22Rv1 (cell line): ENCODE results near the gene BCAT1.

Experiments used
- H3K27ac ChIP-seq: fragments of 450-650 bp; 2 replicates; pipeline ENCODE4 v1.5.1; 2017
- CTCF ChIP-seq: fragments of 450-650 bp; IDR thresholded peaks from 2 replicates; pipeline ENCODE4 v1.5.1; 2017; ENCODE audit warnings: mild to moderate bottlenecking
- ZFX ChIP-seq: fragments of 450-650 bp; IDR thresholded peaks from 2 replicates; pipeline ENCODE4 v1.6.1; 2017; ENCODE audit warnings: antibody characterized with exemption, borderline replicate concordance

Gene BCAT1

DNA sequence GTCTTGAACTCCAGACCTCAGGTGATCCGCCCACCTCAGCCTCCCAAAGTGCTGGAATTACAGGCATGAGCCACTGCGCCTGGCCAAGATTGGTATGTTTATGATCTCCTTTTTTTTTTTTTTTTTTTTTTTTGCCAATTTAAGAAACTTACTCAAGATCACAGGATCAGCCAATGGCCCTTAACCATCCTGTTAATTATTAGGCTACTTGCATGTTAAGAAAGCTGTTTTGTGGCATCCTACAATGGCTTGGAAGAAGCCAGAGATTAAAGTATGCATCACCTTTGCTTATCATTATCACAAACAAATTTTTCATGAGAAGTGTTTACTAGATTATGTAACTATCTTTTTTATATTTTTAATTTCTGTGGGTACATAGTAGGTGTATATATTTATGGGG, 140.2 kb downstream of the BCAT1 start:
- TF ChIP-seq CTCF (no peak), ZFX (no peak)
- no peak overlapping the region for H3K27ac ChIP-seq

DNA sequence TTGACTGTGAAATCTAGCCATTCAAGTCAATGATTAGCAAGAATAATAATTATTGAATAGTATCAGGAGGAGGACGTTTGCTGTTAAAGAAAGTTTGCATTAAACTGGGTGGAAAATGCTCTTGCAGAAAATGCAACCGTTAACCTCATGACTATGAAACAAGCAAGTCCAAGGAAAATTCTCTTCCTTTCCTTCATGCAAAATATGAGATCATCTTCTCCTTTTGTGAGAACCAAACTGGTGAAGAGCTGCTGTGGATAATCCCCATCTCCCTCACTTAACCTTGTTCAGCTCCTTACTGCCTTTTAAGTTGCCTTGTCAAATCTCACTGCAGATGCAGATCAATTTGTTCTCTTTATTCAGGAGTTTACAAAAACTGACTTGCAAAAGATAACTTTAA, 142.5 kb downstream of the BCAT1 start:
- H3K27ac ChIP-seq = no peak overlapping the region
- TF ChIP-seq CTCF (no peak), ZFX (no peak)

DNA sequence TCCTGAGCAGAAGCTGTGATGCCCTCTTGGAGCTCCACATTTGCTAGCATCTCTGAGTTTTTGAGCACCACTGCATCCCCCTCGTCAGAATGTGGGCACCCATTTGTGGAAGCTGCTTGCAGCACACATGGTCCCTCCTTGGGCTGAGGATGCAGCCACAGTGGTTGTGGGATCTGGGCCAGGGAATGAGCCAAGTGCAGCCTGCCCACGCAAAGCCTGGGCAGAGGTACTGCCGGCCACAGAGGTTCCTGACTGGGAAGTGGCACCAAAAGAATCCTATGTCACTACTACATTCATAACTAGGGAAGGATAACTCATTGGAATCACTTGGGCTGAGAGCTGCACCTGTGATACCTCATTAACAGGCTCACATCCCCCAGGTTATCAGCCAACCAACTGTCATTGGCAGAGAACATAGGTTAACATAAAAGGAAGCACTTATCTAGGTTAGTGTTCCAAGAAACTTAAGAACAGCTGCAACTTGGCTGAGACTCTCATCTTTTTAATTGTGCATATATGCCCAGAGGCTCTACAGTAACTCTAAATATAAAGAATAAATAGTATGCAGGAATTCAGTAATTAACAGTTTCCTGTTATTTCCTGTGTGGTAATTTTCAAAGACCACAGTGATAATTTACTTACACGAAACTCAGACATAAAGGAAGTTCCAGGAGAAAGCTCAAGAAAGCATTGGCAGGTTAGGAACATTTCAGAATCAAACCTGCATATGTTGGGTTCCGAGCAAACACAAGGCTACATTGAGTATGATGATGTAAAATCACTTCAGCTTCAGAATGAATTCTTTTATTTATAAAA, 145.3 kb downstream of the BCAT1 start:
- no peak overlapping the region for H3K27ac ChIP-seq
- TF ChIP-seq CTCF (no peak), ZFX (no peak)

DNA sequence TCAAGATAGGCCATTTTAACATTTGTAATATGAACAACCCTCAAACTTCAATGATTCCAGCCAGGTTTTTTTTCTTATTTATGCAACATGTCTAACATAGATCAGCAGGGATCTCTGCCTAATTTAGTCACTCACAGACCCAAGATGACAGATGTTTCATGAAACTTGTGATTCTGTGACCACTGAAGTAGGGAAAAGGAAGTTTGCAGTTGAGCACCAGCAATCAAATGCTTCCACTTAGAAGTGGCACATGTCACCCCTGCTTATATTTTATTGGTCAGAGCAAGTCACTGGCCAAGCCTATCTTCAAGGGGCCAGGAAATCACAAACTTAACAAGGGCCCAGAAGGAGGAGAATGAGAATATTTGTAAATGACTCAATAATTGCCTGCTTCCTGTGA, 150.6 kb downstream of the BCAT1 start:
- H3K27ac ChIP-seq = no peak overlapping the region

DNA sequence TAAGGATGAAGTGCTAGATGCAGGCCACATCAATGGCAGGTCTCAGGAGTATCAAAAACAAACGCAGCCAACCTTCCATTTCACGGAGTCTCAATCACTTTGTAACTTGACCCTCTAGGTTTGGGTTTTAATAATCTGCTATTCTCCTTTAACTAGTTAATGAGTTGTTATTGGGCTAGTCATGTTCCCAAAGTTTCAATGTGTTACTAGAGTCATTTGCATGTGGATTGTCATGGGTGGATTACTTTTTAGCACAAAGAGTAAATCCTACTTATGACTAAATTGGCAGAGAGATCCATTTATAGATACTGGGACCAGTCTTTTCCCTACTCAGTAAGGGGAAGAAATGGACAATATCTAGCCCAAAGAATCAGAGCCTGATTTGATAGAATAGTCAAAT, 151.0 kb downstream of the BCAT1 start:
- no peak overlapping the region for H3K27ac ChIP-seq
- TF ChIP-seq ZFX = no peak
- TF ChIP-seq CTCF = no peak

More for the DNA sequence above, 150.6 kb downstream of the BCAT1 start:
- no peak for TF ChIP-seq ZFX
- no peak for TF ChIP-seq CTCF

- H3K27ac ChIP-seq = no peak overlapping the region
- TF ChIP-seq CTCF (no peak), ZFX (no peak)
These were observed 152.0 kb downstream of the BCAT1 start for GRCh38 chr12:24796876-24797275.

GRCh38 chr12:24795699-24796347, 153.1 kb downstream of the BCAT1 start:
- no peak overlapping the region for H3K27ac ChIP-seq

More at GRCh38 chr12:24795699-24796347, 153.1 kb downstream of the BCAT1 start:
- no peak for TF ChIP-seq CTCF
- TF ChIP-seq ZFX = no peak
